Naive thymus-derived CD4-positive, alpha-beta T cell (primary cell): Measurements from ENCODE around the gene WDR49. TPM values are rescaled to one million over a fixed set of nuclear protein-coding genes. Genes with fewer than 3 reads are reported as not detected.

Experiments
- ATAC-seq: fragments of 150-1000 bp; cut with Tn5 transposase; 2 replicates; pipeline ENCODE4 v1.10.0; 2021; ENCODE audit warnings: mild to moderate bottlenecking, moderate library complexity
- CTCF ChIA-PET: fragments of 350-600 bp; sonication (Branson Sonifier 250); formaldehyde crosslinking; loops from one replicate; lab custom pipeline; 2021; ENCODE audit warnings: antibody characterized with exemption; lab: Charles Lee
- POLR2A ChIA-PET: fragments of 350-600 bp; sonication (Branson Sonifier 250); formaldehyde crosslinking; loops from one replicate; lab custom pipeline; 2021; ENCODE audit warnings: antibody characterized with exemption, inconsistent platforms; lab: Charles Lee
- DNase-seq, 9 donors: peaks; one replicate each; pipeline versions ENCODE4 v3.0.0 to v3.0.0-alpha.2; 2020 to 2022; ENCODE audit warnings: mixed read lengths in 1 of 9
- H3K27ac ChIP-seq: one replicate; pipeline ENCODE4 v1.7.0; 2013; ENCODE audit warnings: mild to moderate bottlenecking, low read depth, low read length, moderate library complexity
- H3K27me3 ChIP-seq, 2 donors: one replicate each; pipeline ENCODE4 v1.7.0; 2013; ENCODE audit warnings: low read length in 2 of 2, mild to moderate bottlenecking in 2 of 2, moderate library complexity in 2 of 2; ENCODE audit not compliant: control insufficient read depth in 2 of 2, insufficient read depth in 2 of 2
- H3K36me3 ChIP-seq, 3 experiments: 1 replicate in 2 of 3; 2 replicates in 1 of 3; pipeline ENCODE4 v1.7.0; 2013; ENCODE audit warnings: low read length in 3 of 3, mild to moderate bottlenecking in 3 of 3, moderate library complexity in 1 of 3; ENCODE audit not compliant: insufficient read depth in 3 of 3, control insufficient read depth in 2 of 3
- H3K4me1 ChIP-seq, 2 donors: one replicate each; pipeline ENCODE4 v1.7.0; 2013; ENCODE audit warnings: low read length in 2 of 2, mild to moderate bottlenecking in 2 of 2, moderate library complexity in 1 of 2; ENCODE audit not compliant: control insufficient read depth in 2 of 2, insufficient read depth in 2 of 2
- H3K4me3 ChIP-seq: 2 replicates; pipeline ENCODE4 v1.7.0; 2013; ENCODE audit warnings: mild to moderate bottlenecking, low read length
- H3K9me3 ChIP-seq, 3 experiments: 1 replicate in 2 of 3; 2 replicates in 1 of 3; pipeline ENCODE4 v1.7.0; 2013; ENCODE audit warnings: low read length in 3 of 3; ENCODE audit not compliant: control insufficient read depth in 2 of 3
- H3K27ac Mint-ChIP-seq, 9 donors: one replicate each; pipeline ENCODE4 v1.8.0; 2020 to 2022; ENCODE audit warnings: mixed read lengths in 9 of 9, mild to moderate bottlenecking in 8 of 9, moderate library complexity in 5 of 9, inconsistent platforms in 2 of 9
- H3K27me3 Mint-ChIP-seq, 5 donors: one replicate each; pipeline ENCODE4 v1.8.0; 2021 to 2022; ENCODE audit warnings: mixed read lengths in 5 of 5, mild to moderate bottlenecking in 1 of 5
- H3K36me3 Mint-ChIP-seq, 5 donors: one replicate each; pipeline ENCODE4 v1.8.0; 2020 to 2022; ENCODE audit warnings: mixed read lengths in 5 of 5, mild to moderate bottlenecking in 3 of 5, inconsistent platforms in 1 of 5
- H3K4me1 Mint-ChIP-seq, 7 donors: one replicate each; pipeline ENCODE4 v1.8.0; 2020 to 2022; ENCODE audit warnings: mixed read lengths in 7 of 7, mild to moderate bottlenecking in 3 of 7, inconsistent platforms in 1 of 7
- H3K4me3 Mint-ChIP-seq, 10 donors: one replicate each; pipeline ENCODE4 v1.8.0; 2020 to 2022; ENCODE audit warnings: mild to moderate bottlenecking in 10 of 10, mixed read lengths in 10 of 10, moderate library complexity in 6 of 10, inconsistent platforms in 2 of 10
- H3K9me3 Mint-ChIP-seq, 11 donors: one replicate each; pipeline ENCODE4 v1.8.0; 2020 to 2022; ENCODE audit warnings: mixed read lengths in 11 of 11, mild to moderate bottlenecking in 4 of 11, inconsistent platforms in 1 of 11, moderate library complexity in 1 of 11
- intact Hi-C, 2 donors: fragments of 100-400 bp; cut with micrococcal nuclease; formaldehyde crosslinking; loops; one replicate each; pipeline ENCODE4 v1.15.1; 2023
- polyA plus RNA-seq, 2 donors: library from polyadenylated mRNA; unstranded; fragments of 300-500 nt; fragmentation: Illumina TruSeq; gene quantifications; one replicate each; pipeline ENCODE4 v1.2.3, GENCODE V29; 2021
- total RNA-seq, 6 experiments: library from RNA in 5 of 6; stranded (reverse) in 5 of 6; gene quantifications; 1 replicate in 5 of 6; 2 replicates in 1 of 6; pipeline ENCODE4 v1.2.3 and lab custom pipeline; 2021 to 2026

WDR49 gene
- total and polyA plus RNA-seq, 7 experiments from 2014 or later, result 0.11 to 2.4 (median 0.29) TPM; not detected in 2

DNA sequence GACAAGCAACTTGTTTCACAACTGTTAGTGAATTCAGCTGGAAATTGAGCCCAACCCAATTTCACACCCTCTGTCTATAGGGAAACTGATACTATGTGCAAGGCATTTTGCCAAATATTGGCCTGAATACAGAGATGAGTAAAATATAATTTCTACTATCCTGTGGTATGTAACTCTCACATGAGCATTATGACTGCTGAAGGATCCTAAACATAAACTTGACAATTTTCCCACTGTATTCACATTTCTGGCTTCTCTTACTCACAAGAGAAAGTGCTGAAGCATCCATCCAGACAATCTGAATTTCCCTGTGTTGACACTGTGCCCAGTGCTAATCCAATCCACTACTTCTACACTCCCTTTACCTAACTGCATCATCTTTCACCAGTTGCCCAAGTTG is 208.3 kb downstream of the WDR49 start:
- POLR2A ChIA-PET, result no interaction called here
- Histone ChIP-seq H3K27ac (no peak overlapping the region), H3K27me3 (no peaks in the 10 kb centered on the region), H3K36me3 (no peaks in the 10 kb centered on the region), H3K4me3 (no peak overlapping the region), H3K9me3 (no peaks in the 10 kb centered on the region), H3K4me1 (no peaks in the 10 kb centered on the region)
- intact Hi-C loops, result no loop called here
- no peaks in the 10 kb centered on the region for H3K36me3 Mint-ChIP-seq
- no peak for DNase-seq
- H3K27me3 Mint-ChIP-seq, result peaks cover 0 to 6% (median 4%) of the 10 kb centered on the region in 5 donors
- H3K4me1 Mint-ChIP-seq, result no peaks in the 10 kb centered on the region
- H3K27ac Mint-ChIP-seq, result no peak overlapping the region
- peaks cover 0 to 3% (median 0%) of the 10 kb centered on the region in 11 donors for H3K9me3 Mint-ChIP-seq
- CTCF ChIA-PET, result no interaction called here
- no peak for ATAC-seq
- no peak overlapping the region for H3K4me3 Mint-ChIP-seq

DNA sequence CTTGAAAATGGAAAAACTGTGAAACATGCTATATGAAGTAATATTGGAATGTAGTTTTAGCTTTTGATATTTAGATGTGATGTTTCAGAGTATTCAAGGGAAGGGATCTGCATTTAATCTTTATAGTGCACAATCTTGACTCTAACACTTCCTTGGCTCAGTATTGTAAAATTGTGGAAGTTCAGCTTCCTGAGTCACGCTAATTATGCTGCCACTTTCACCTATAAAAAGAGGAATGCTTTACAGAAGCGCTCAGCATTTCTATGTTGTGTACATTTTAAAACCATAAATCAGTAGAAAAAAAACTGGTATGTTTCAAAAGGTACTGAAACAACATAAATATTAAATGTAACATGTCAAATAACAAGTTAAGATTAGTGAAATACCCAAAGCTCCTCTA is 212.5 kb downstream of the WDR49 start:
- Histone ChIP-seq H3K4me1 (no peaks in the 10 kb centered on the region), H3K27me3 (no peaks in the 10 kb centered on the region), H3K27ac (no peak overlapping the region), H3K36me3 (no peaks in the 10 kb centered on the region), H3K9me3 (no peaks in the 10 kb centered on the region), H3K4me3 (no peak overlapping the region)
- ChIA-PET CTCF (interaction anchor here (0.6 kb wide), 1 partner anchor 58 kb away, joined by 3 read pairs; no protein-coding TSS in a partner anchor), POLR2A (no interaction called here)
- Mint-ChIP-seq H3K27ac (no peak overlapping the region), H3K4me3 (no peak overlapping the region), H3K27me3 (peaks cover 0 to 6% (median 4%) of the 10 kb centered on the region in 5 donors), H3K36me3 (no peaks in the 10 kb centered on the region), H3K4me1 (no peaks in the 10 kb centered on the region), H3K9me3 (peaks cover 0 to 2% (median 0%) of the 10 kb centered on the region in 11 donors)
- ATAC-seq, result no peak
- intact Hi-C loops, result no loop called here
- no peak for DNase-seq

DNA sequence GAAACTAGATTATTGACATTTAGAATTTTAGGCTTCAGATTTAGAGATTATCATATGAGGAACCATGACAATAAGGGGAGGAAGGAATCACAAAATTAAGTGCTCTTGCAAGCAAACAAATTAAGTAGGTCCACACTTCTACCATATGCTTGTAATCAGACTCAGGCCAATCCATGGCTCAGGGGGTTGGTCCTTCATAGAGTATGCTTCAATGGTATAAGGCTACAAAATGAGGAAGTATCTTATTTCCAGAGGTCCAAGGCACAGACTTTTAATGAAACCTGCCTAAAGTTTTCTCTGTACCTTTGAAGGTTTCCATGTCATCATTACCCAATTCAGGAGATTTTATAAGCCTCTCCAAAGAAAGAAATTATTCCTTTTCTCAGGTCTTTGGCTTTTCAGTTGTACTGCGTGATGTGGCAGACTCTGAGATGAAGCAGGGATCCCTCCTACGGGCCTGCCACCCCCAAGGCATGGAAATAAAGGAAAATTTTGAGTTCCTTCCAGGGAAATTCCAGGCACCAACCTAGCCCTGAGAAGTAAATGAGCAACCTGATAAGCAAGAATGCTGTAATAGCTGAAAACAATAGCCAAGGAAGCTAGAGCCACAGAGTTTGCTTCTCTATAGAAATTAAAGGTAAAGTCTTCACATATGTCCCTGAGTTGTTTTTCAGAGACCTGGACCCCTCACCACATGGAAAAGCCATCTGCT is 216.2 kb downstream of the WDR49 start:
- Histone ChIP-seq H3K27me3 (no peaks in the 10 kb centered on the region), H3K9me3 (no peaks in the 10 kb centered on the region), H3K36me3 (no peaks in the 10 kb centered on the region), H3K4me3 (no peak overlapping the region), H3K27ac (no peak overlapping the region), H3K4me1 (no peaks in the 10 kb centered on the region)
- DNase-seq, result no peak
- Mint-ChIP-seq H3K36me3 (no peaks in the 10 kb centered on the region), H3K27me3 (peaks cover 0 to 6% (median 4%) of the 10 kb centered on the region in 5 donors), H3K4me1 (no peaks in the 10 kb centered on the region), H3K9me3 (peaks cover 0 to 2% (median 0%) of the 10 kb centered on the region in 11 donors), H3K4me3 (no peak overlapping the region), H3K27ac (no peak overlapping the region)
- ChIA-PET CTCF (no interaction called here), POLR2A (no interaction called here)
- ATAC-seq, result no peak
- intact Hi-C loops, result no loop called here

Other genes with a start within 250 kb of the WDR49 start
- under 1 TPM in 1 of 5 experiments, not detected in 4; 0.74 TPM for gene SERPINI2, start 179.9 kb downstream of the WDR49 start, total RNA-seq
- not detected for gene SERPINI2, start 179.9 kb downstream of the WDR49 start, polyA plus RNA-seq
- 10 to 100 TPM; 31.5 to 69.8 (median 45.0) TPM for gene PDCD10, start 81.0 kb upstream of the WDR49 start, total RNA-seq
- gene PDCD10, start 81.0 kb upstream of the WDR49 start, polyA plus RNA-seq, result 10 to 100 TPM; 76.4 to 85.0 TPM
- gene SERPINI1, start 81.8 kb upstream of the WDR49 start, total RNA-seq, result 1 to 10 TPM; 1.3 to 4.1 (median 3.5) TPM
- 1 to 10 TPM; 5.9 to 6.8 TPM for gene SERPINI1, start 81.8 kb upstream of the WDR49 start, polyA plus RNA-seq